ENCODE results near the gene CLEC4F. TPM values are rescaled to one million over a fixed set of nuclear protein-coding genes. Genes with fewer than 3 reads are reported as not detected.

CLEC4F gene
- total RNA-seq, 1 donor from 2014 or later, result 0.71 TPM

DNA sequence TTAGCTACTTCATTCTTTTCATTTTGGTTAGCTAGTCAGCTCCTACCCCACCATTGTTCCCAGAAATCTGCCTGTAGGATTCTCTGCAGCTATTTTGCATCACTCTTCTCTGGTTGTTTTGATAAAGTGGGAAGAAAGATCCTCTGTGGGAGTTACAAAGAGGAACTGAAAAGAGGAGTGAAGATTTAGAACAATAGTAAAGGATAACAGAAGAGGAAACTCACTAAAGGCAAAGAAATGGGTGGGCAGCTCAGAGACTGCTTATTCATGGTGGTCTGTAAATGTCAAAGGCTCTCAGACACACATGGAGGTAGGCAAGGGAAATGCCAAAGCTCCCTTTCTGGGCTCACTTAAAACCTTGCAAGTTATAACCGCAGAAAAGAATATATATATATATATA is 32.4 kb upstream of the CLEC4F start:
- intact Hi-C loops (cut with DNase I), result no loop called here
- Histone ChIP-seq H3K4me3 (no peak overlapping the region), H3K4me1 (peaks cover 9% of the 10 kb centered on the region), H3K9me3 (no peaks in the 10 kb centered on the region), H3K27ac (no peak overlapping the region), H3K27me3 (ENCODE audit: low read depth) (no peaks in the 10 kb centered on the region), H3K36me3 (no peaks in the 10 kb centered on the region)
- ATAC-seq (no peak), DNase-seq (no peak)
- TF ChIP-seq, protein P1, sequence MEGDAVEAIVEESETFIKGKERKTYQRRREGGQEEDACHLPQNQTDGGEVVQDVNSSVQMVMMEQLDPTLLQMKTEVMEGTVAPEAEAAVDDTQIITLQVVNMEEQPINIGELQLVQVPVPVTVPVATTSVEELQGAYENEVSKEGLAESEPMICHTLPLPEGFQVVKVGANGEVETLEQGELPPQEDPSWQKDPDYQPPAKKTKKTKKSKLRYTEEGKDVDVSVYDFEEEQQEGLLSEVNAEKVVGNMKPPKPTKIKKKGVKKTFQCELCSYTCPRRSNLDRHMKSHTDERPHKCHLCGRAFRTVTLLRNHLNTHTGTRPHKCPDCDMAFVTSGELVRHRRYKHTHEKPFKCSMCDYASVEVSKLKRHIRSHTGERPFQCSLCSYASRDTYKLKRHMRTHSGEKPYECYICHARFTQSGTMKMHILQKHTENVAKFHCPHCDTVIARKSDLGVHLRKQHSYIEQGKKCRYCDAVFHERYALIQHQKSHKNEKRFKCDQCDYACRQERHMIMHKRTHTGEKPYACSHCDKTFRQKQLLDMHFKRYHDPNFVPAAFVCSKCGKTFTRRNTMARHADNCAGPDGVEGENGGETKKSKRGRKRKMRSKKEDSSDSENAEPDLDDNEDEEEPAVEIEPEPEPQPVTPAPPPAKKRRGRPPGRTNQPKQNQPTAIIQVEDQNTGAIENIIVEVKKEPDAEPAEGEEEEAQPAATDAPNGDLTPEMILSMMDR (IDR thresholded peaks at IDR 0.05), result no peak

DNA sequence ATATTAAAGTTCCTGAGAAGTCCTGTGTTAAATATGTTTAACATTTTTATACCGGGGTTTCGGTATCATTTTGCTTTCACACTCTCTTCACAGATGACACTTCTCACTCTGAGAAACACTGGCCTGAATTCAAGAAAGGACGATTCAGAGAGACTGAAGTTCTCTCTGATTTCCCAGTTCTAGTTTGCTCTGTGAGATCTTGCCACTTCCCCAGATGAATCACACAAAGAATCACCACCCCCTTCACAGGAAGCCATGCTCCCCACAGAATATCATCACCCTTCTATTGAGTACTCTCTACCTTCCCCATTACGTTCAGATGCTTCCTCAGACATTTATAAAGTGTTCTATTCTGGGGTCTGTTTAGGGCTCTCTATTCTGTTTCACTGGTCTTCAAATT is 31.3 kb upstream of the CLEC4F start:
- TF ChIP-seq, protein P1 (IDR thresholded peaks at IDR 0.05), result no peak
- H3K9me3 ChIP-seq, result no peaks in the 10 kb centered on the region
- intact Hi-C loops (cut with DNase I), result no loop called here
- peaks cover 9% of the 10 kb centered on the region for H3K4me1 ChIP-seq
- ATAC-seq, result peak; percentile 75 to 80
- no peaks in the 10 kb centered on the region for H3K27me3 ChIP-seq (ENCODE audit: low read depth)
- no peak overlapping the region for H3K27ac ChIP-seq
- H3K36me3 ChIP-seq, result no peaks in the 10 kb centered on the region
- H3K4me3 ChIP-seq, result no peak overlapping the region
- no peak for DNase-seq

DNA sequence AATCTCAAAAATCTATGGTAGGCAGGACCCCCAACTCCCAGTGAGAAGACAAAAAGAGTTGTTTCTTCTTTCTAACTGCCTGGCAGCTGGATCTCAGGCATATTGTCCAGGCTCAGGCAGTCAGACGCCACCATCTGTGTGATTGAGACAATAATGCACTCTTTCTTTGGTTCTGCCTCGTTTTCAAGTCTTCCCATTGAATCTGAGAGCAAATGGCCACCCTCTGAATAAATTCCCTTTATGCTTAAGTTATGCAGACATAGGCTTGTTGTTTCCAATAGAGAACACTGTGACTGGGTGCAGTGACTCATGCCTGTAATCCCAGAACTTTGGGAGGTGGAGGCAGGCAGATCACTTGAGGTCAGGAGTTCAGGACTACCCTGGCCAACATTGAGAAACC is 30.5 kb upstream of the CLEC4F start:
- intact Hi-C loops (cut with DNase I), result no loop called here
- ATAC-seq, result no peak
- TF ChIP-seq, protein P1 (IDR thresholded peaks at IDR 0.05), result no peak

DNA sequence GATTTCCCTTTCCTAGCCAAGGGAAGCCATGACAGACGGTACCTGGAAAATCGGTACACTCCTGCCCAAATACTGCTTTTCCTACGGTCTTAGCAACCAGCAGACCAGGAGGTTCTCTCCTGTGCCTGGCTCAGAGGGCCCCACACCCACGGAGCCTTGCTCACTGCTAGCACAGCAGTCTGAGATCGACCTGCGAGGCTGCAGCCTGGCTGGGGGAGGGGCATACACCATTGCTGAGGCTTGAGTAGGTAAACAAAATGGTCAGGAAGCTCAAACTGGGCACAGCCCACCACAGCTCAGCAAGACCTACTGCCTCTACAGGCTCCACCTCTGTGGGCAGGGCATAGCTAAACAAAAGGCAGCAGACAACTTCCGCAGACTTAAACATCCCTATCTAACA is 22.0 kb upstream of the CLEC4F start:
- ATAC-seq, result no peak
- TF ChIP-seq, protein P1 (IDR thresholded peaks at IDR 0.05), result no peak
- Histone ChIP-seq H3K9me3 (no peaks in the 10 kb centered on the region), H3K36me3 (no peaks in the 10 kb centered on the region), H3K4me1 (no peaks in the 10 kb centered on the region), H3K27ac (no peak overlapping the region), H3K4me3 (no peak overlapping the region), H3K27me3 (ENCODE audit: low read depth) (peaks cover 4% of the 10 kb centered on the region)
- intact Hi-C loops (cut with DNase I), result no loop called here
- no peak for DNase-seq

More for the DNA sequence above, 30.5 kb upstream of the CLEC4F start:
- Histone ChIP-seq H3K36me3 (no peaks in the 10 kb centered on the region), H3K27ac (no peak overlapping the region), H3K9me3 (no peaks in the 10 kb centered on the region), H3K27me3 (ENCODE audit: low read depth) (no peaks in the 10 kb centered on the region), H3K4me1 (peaks cover 9% of the 10 kb centered on the region), H3K4me3 (no peak overlapping the region)
- DNase-seq, result no peak

DNA sequence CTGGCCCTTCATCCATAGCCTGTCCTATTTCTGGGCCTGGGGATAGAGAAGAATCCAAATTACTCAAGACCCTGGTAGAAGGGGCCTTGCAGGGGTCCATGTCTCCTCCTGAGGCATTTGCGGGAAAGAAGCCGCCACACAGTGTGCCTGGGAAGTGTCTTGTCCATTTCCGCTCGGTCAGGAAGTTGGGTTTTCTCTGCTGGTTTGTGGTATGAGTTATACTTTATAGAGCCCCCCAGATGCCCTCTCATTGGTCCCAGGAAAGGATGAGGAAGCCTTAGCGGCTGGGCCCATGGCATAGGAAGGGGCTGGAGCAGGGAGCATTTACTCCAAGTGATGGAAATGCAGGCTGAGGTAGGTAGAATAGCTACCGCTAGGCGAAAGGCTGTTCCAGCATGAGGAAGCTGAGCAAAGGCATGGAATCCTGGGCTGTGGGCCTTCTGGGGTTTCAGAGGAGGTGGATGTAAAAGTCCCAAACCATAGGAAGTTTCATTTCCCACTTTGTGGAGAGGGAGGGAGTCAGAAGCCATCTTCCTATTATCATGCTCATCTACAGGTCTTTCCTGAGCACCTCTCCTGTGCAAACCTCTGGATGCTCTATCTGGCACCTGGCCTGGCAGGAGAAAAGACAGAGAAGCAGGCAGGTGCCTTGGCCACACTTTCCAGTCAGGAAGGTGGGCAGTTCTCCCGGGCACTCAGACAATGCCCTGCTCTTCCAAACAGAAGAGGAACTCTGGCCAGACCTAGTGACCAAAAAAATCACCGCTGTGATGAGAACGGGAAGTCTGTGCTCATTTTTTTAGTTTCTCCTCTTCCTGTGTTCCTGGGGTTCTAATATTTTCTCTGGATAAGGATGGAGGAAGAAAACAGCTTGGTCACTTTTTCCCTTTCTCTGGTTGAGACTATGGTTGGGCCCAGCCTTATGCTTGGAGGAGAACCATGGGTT is 17.9 kb upstream of the CLEC4F start:
- ATAC-seq (no peak), DNase-seq (no peak)
- intact Hi-C loops (cut with DNase I), result no loop called here
- Histone ChIP-seq H3K4me3 (no peak overlapping the region), H3K27ac (no peak overlapping the region), H3K36me3 (no peaks in the 10 kb centered on the region), H3K9me3 (no peaks in the 10 kb centered on the region), H3K4me1 (no peaks in the 10 kb centered on the region), H3K27me3 (ENCODE audit: low read depth) (peaks cover 4% of the 10 kb centered on the region)
- TF ChIP-seq, protein P1 (IDR thresholded peaks at IDR 0.05), result no peak
